ENCODE results near the gene GPALPP1.
"Not testable (repeated sequence)": the region's sequence is repeated elsewhere in the genome, so short reads cannot be mapped to it uniquely, and the experiment has no call there.

The GPALPP1 gene

DNA sequence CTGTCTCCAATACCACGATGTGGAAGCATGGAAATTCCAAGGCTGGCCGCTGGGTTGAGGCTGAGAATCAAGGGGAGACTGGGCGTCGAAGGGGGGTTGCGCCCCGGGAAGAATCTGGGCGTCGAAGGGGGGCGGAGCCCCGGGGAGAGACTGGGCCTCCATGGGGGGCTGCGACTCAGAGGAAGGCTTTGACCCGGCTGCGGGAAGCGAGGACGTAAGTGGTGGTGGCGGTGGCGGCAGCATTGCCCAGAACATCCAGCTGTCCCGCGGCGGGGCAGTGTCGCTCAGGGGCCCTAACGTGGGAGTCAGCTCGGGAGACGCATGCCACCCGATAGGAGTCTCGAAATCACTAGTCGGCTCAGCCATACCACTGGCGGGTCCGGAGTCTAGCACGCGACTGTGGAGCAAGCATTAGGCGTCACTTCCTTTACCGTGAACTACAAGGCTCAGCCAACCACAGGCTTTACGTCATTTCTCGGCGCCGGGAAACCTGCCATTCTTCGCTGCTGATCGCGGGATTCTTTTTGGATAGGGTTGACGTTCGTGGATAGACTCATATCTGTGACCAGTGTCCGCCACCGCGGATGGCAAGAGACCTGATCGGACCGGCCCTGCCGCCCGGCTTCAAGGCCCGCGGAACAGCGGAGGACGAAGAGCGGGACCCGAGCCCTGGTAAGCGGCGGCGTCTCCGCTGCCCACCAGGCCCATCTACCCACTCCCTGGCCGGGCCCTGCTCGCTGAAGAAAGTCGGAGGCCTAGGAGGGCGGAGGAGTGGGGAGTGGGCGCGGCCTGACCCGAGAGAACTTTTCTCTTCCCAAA, at the start of gene GPALPP1, which contains the start of gene NUFIP1:
TSS of gene GPALPP1 (plus strand) at position 468 of the 819 bp plus-strand sequence. CDS start at position 585, 117 bp downstream.
TSS of gene NUFIP1 (minus strand) at position 401 of the 819 bp plus-strand sequence. CDS start at position 366, 35 bp downstream.
- DNase-seq, result peak; percentile 92

DNA sequence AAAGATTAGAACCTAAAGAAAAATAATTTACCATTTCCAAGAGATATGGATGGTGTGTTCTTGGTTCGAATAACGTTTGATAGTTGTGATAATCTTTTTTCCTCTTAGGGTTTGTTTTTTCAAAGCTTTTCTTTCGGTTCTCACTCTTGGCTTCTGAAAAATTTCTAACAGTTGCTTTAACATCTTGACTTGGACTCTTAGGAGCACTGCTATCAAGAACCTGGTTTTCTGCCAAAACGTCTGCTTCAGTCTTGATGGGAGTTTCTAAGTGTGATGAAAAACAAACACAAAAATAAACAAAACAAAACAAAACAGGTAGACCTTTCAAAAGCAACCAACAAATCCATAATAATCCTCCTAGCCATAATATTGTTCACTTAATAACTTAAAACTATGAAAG, 45.9 kb upstream of the GPALPP1 start:
- DNase-seq, result not testable (repeated sequence)

GRCh38 chr13:44951184-44951583, 38.2 kb upstream of the GPALPP1 start:
- DNase-seq, result no peak

DNA sequence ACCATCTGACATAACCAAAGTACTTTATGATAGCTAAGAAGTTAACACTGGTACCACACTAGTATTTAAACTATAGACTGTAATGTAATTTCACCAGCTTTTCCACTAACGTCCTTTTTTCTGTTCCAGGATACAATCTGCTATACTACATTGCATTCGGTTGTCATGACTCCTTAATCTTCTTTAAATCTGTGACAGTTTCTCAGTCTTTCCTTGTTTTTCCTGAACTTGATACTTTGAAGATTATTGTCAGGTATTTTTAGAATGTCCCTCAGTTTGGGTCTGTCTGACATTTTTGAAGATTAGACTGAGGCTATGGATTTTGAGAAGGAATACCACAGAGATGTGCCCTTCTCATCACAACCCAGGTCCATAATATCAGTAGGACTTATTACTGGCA, 36.7 kb upstream of the GPALPP1 start:
- no peak for DNase-seq

DNA sequence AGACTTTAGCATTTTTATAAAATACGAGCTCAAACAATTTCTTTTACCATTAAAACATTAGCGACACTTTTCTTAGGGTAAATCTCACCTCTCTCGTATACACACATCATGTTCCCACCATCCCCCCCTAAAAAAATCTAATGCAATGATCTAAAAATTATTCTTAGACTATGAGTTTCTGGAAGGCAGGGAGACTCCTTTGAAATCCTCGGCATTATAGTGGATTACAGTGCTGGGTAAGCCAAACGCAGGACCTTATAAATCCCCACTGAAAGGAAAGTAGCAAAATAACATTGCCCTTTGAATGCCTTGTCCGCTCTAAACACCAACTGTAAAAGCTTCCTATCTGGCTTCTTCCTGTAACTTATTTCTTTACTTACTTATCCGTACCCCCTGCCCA, 35.1 kb upstream of the GPALPP1 start:
- DNase-seq, result no peak

DNA sequence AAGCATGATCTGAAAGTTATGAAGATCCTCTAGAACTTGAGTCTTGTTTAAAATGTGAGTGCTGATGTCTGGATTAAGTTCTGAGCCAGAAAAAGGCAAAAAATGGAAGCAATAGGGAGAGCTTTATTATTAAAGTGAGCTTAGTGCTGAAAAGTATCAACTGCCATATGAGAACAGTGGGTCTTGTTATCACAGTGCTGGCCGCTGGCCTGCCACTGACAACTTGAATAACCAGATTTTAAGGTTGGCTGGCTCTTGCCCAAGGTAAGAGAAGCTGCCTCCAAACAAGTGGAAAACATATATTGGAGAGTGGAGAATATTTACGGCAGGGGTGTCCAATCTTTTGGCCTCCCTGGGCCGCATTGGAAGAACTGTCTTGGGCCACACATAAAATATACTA, 33.9 kb upstream of the GPALPP1 start:
- no peak for DNase-seq

DNA sequence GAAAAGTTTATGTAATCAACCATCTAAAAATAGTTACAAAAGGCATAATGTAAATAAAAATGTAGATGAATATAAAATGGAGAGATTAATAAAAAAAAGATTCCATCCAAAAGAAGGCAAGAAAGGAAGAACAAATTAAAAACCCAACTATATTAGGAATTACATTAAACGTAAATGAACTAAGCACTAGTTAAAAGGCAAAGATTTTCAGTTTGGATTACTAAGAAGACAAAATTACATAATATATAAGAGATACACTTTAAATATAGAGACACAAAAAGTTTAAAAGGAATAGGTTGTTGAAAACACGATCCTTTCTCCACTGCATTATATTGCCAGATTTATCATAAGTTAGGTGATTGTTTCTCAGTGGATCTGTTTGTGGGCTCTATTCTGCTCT, 27.3 kb upstream of the GPALPP1 start:
- DNase-seq, result no peak

- DNase-seq, result no peak
These were observed 21.5 kb upstream of the GPALPP1 start for GRCh38 chr13:44967704-44968433.

DNA sequence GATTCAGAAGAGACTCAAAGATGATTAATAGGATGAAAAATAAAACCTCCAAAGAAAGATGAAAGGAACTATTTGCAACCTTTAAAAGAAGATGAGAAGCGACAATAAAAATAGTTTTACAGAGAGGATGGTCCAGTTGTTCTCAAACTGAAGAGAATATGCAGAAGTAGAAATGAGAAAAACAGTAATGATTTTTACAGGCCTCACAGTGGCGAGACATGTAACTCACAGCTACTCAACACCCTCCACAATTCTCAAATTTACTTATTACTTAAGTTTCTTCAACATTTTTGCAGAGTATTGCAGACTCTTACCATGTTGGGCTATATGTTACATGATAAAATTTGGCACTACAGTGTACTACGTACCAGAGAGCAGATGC, 20.9 kb upstream of the GPALPP1 start:
- DNase-seq, result no peak

GRCh38 chr13:44969551-44970484, 19.5 kb upstream of the GPALPP1 start:
- no peak for DNase-seq

GRCh38 chr13:44971656-44972595, 17.4 kb upstream of the GPALPP1 start:
- DNase-seq, result no peak

- no peak for DNase-seq
These were observed 16.3 kb upstream of the GPALPP1 start for GRCh38 chr13:44972956-44973581.

- no peak for DNase-seq
These were observed 15.1 kb upstream of the GPALPP1 start for GRCh38 chr13:44974056-44974793.

DNA sequence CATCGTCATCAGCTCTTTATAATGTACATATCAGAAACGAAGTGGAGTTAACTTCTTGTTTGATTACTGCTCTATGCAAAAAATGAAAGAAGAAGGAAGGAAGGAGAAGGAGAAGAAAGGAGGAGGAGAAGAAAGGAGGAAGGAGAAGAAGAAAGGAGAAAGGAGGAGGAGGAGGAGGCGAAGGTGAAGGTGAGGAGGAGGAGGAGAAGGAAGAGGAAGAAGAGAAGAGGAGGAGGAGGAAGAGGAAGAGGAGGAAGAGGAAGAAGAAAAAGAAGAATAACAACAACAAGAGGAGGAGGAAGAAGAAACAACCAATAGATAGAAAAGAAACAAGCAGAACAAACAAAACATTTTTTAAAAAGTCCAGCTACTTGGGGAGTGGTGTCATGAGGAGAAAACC, 13.1 kb upstream of the GPALPP1 start:
- no peak for DNase-seq

DNA sequence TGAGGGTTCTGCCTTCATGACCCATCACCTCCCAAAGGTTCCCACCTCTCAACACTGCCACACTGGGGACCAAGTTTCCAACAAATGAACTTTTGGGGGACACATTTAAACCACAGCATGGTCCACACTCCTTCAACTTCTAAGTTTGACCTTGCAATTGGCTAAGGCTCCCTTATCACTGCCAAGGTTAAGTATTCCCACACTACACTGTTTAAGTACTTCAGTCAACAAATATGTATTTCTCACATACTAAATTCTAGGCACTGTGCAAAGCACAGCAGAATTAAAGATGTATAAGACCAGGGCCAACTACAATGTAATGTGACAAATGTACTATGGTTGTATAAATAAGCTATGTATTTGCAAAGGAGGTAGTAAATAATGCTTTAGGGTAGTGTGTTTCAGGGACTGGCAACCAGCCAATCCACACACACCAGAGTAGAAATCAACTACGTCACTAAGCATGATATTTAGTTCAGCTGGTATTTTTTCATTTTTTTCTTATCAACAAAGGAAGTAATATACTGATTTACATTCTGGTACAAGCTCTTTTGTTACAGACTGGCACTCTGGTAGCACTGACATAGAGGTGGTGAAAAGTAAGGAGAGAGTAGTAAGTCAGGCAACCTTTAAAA, 12.3 kb upstream of the GPALPP1 start:
- DNase-seq, result no peak

- no peak for DNase-seq
These were observed 11.0 kb upstream of the GPALPP1 start for GRCh38 chr13:44978328-44978727.

- DNase-seq, result no peak
These were observed 603 bp downstream of the GPALPP1 start for GRCh38 chr13:44989941-44990340.

DNA sequence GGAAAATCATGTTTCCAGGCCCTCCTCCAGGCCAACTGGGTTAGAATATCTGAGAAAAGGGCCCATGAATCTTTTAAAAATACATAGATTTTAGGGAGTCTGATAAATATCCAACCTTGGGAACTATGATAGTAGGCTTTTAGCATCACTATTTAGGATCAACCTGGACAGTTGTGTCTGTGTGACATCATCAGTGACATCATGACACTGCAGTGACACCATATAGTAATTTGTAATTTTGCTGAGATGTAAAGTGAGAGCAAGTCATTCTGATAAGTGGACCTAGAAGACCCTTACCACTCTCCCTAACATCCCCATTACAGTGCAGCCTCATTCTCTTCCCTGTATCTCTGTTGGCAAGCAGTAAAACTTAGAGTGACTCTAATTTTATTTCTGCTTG, 14.1 kb downstream of the GPALPP1 start:
- DNase-seq, result no peak

GRCh38 chr13:45004096-45004495, 14.8 kb downstream of the GPALPP1 start:
- no peak for DNase-seq

DNA sequence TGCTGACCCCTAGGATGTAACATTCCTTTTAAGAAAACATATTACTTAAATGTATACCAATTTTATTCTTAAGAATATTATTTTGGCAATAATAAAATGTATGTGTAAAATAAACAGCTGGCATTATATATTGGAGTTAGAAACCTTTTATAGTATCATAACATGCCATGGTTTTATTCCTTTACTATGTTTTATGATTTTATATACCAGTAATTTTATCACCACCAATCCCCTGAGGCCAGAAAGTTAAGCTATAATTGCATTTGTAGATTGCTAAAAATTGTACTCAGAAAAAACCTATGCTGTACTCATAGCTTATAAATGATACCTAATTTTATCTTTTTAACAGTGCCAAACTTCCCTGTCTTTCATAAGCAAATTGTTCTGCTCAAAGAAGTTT, 17.9 kb downstream of the GPALPP1 start:
- no peak for DNase-seq
